Hepatocyte (in vitro differentiated cells): ENCODE measurements around the gene SLC35G6. TPM values are rescaled to one million over a fixed set of nuclear protein-coding genes. Genes with fewer than 3 reads are reported as not detected.
A peak's percentile ranks its signal among the peaks of the same experiment; 100 is the strongest.

Experiments used
- DNase-seq: peaks from one replicate; pipeline ENCODE4 v3.0.0-alpha.2; 2016; ENCODE audit warnings: low spot score
- H2AFZ ChIP-seq: fragments of 200-600 bp; sonication (generic); 2 replicates; pipeline ENCODE4 v1.6.0; 2016; ENCODE audit warnings: antibody characterized with exemption, mild to moderate bottlenecking
- H3K27ac ChIP-seq: fragments of 200-600 bp; sonication (generic); 2 replicates; pipeline ENCODE4 v1.5.1; 2016; ENCODE audit warnings: mild to moderate bottlenecking
- H3K27me3 ChIP-seq: fragments of 200-600 bp; sonication (generic); 2 replicates; pipeline ENCODE4 v1.6.1; 2016
- H3K36me3 ChIP-seq: fragments of 200-600 bp; sonication (generic); replicated peaks from 2 replicates; pipeline ENCODE4 v1.5.1; 2016; ENCODE audit warnings: low read depth; ENCODE audit not compliant: insufficient read depth
- H3K4me1 ChIP-seq: fragments of 200-600 bp; sonication (generic); 2 replicates; pipeline ENCODE4 v1.5.1; 2016; ENCODE audit warnings: mild to moderate bottlenecking, moderate library complexity; ENCODE audit not compliant: insufficient read depth
- H3K4me2 ChIP-seq: fragments of 200-600 bp; sonication (generic); 2 replicates; pipeline ENCODE4 v1.6.0; 2016
- H3K4me3 ChIP-seq: fragments of 200-600 bp; sonication (generic); 2 replicates; pipeline ENCODE4 v1.5.1; 2016; ENCODE audit warnings: mild to moderate bottlenecking
- H3K79me2 ChIP-seq: fragments of 200-600 bp; sonication (generic); 2 replicates; pipeline ENCODE4 v1.6.0; 2017; ENCODE audit warnings: mild to moderate bottlenecking
- H3K9me2 ChIP-seq: fragments of 200-600 bp; sonication (generic); replicated peaks from 2 replicates; pipeline ENCODE4 v1.6.0; 2017; ENCODE audit warnings: mild to moderate bottlenecking; ENCODE audit not compliant: insufficient read depth
- H3K9me3 ChIP-seq: fragments of 200-600 bp; sonication (generic); 2 replicates; pipeline ENCODE4 v1.5.1; 2016; ENCODE audit warnings: low read depth, mild to moderate bottlenecking
- H4K20me1 ChIP-seq: fragments of 200-600 bp; sonication (generic); 2 replicates; pipeline ENCODE4 v1.6.0; 2016; ENCODE audit warnings: mild to moderate bottlenecking; ENCODE audit not compliant: insufficient read depth, poor library complexity, severe bottlenecking
- EZH2 ChIP-seq: fragments of 200-600 bp; sonication (generic); IDR thresholded peaks from 2 replicates; pipeline ENCODE4 v1.6.1; 2016; ENCODE audit warnings: antibody characterized with exemption, mild to moderate bottlenecking, borderline replicate concordance
- EZH2phosphoT487 ChIP-seq: fragments of 200-600 bp; sonication (generic); IDR thresholded peaks from one replicate; pipeline ENCODE4 v1.6.1; 2018; ENCODE audit warnings: antibody characterized with exemption, mild to moderate bottlenecking, low read depth, moderate library complexity; ENCODE audit not compliant: unreplicated experiment, severe bottlenecking
- WGBS: methylation state at CpG from one replicate; pipeline ENCODE4 v1.1.6; 2016; ENCODE audit warnings: low lambda C conversion rate; ENCODE audit errors: missing lambda C conversion rate; 5-methylcytosine and 5-hydroxymethylcytosine counted together
- polyA plus RNA-seq: library from polyadenylated mRNA; unstranded; fragments of >200 nt; fragmentation: Nextera tagmentation; extraction: Ambion mirVana; gene quantifications from 2 replicates; pipeline ENCODE4 v1.2.1, GENCODE V29; 2016
- total RNA-seq: library from RNA; depleted of rRNA; stranded (reverse); fragments of >200 nt; gene quantifications from 2 replicates; pipeline ENCODE4 v1.2.3, GENCODE V29; 2014
- TF ChIP-seq, protein P1 (sequence below): fragments of 200-600 bp; sonication (generic); IDR thresholded peaks from 2 replicates; pipeline ENCODE4 v1.5.1; 2016; ENCODE audit warnings: antibody characterized with exemption, mild to moderate bottlenecking; ENCODE audit not compliant: poor library complexity

The SLC35G6 gene
- total and polyA plus RNA-seq, 2 experiments from 2014 or later = 0.30 TPM; not detected in 1

- Histone ChIP-seq H3K36me3 (no peaks in the 10 kb centered on the region), H3K4me1 (peaks cover 44% of the 10 kb centered on the region), H2AFZ (peak overlapping the region; percentile 60), H3K27me3 (no peaks in the 10 kb centered on the region), H3K9me2 (no peaks in the 10 kb centered on the region), H4K20me1 (peaks cover 37% of the 10 kb centered on the region), H3K9me3 (no peaks in the 10 kb centered on the region), H3K4me3 (peak overlapping the region; percentile 20), H3K27ac (peak overlapping the region; percentile 100), H3K79me2 (peaks cover 70% of the 10 kb centered on the region), H3K4me2 (peak overlapping the region; percentile 78)
- TF ChIP-seq EZH2 (no peak), EZH2phosphoT487 (no peak)
- TF ChIP-seq, protein P1, sequence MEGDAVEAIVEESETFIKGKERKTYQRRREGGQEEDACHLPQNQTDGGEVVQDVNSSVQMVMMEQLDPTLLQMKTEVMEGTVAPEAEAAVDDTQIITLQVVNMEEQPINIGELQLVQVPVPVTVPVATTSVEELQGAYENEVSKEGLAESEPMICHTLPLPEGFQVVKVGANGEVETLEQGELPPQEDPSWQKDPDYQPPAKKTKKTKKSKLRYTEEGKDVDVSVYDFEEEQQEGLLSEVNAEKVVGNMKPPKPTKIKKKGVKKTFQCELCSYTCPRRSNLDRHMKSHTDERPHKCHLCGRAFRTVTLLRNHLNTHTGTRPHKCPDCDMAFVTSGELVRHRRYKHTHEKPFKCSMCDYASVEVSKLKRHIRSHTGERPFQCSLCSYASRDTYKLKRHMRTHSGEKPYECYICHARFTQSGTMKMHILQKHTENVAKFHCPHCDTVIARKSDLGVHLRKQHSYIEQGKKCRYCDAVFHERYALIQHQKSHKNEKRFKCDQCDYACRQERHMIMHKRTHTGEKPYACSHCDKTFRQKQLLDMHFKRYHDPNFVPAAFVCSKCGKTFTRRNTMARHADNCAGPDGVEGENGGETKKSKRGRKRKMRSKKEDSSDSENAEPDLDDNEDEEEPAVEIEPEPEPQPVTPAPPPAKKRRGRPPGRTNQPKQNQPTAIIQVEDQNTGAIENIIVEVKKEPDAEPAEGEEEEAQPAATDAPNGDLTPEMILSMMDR = no peak
- DNase-seq = peak; percentile 96
- 3% methylated on average over 35 of the region's 38 CpGs for WGBS
Measured at GRCh38 chr17:7483255-7484066, 2.2 kb downstream of the SLC35G6 start.

GRCh38 chr17:7484067-7484918 lies 3.0 kb downstream of the SLC35G6 start, which contains the start of gene POLR2A:
Gene POLR2A (plus strand): TSS chr17:7484366.
- Histone ChIP-seq H3K4me1 (peaks cover 53% of the 10 kb centered on the region), H3K9me3 (no peaks in the 10 kb centered on the region), H3K9me2 (no peaks in the 10 kb centered on the region), H3K27me3 (no peaks in the 10 kb centered on the region), H3K79me2 (peaks cover 70% of the 10 kb centered on the region), H4K20me1 (peaks cover 46% of the 10 kb centered on the region), H3K27ac (peak within 1 kb of the TSS; percentile 100), H2AFZ (peak within 1 kb of the TSS; percentile 60), H3K36me3 (no peaks in the 10 kb centered on the region), H3K4me3 (peak within 1 kb of the TSS; percentile 70), H3K4me2 (peak within 1 kb of the TSS; percentile 88)
- TF ChIP-seq EZH2phosphoT487 (no peak), EZH2 (no peak)
- TF ChIP-seq, protein P1 = no peak
- WGBS = 1% methylated on average over 53 of the region's 64 CpGs
- peak; percentile 99 for DNase-seq

GRCh38 chr17:7484919-7485377 lies 3.7 kb downstream of the SLC35G6 start:
- H3K4me2 ChIP-seq = peak overlapping the region; percentile 88
- no peak overlapping the region for H2AFZ ChIP-seq
- H3K4me1 ChIP-seq = peaks cover 55% of the 10 kb centered on the region
- peaks cover 72% of the 10 kb centered on the region for H3K79me2 ChIP-seq
- no peaks in the 10 kb centered on the region for H3K27me3 ChIP-seq
- under 1% methylated on average over 19 of the region's 19 CpGs for WGBS
- no peaks in the 10 kb centered on the region for H3K36me3 ChIP-seq
- TF ChIP-seq, protein P1 = no peak
- TF ChIP-seq EZH2phosphoT487 (no peak), EZH2 (no peak)
- no peaks in the 10 kb centered on the region for H3K9me2 ChIP-seq
- peak overlapping the region; percentile 73 for H3K27ac ChIP-seq
- H3K4me3 ChIP-seq = peak overlapping the region; percentile 70
- no peak for DNase-seq
- H4K20me1 ChIP-seq = peaks cover 52% of the 10 kb centered on the region
- no peaks in the 10 kb centered on the region for H3K9me3 ChIP-seq
